PC-9 (cell line): ENCODE measurements around the gene VIPR1. TPM values are rescaled to one million over a fixed set of nuclear protein-coding genes. Genes with fewer than 3 reads are reported as not detected.

Source experiments
- BruUV-seq: library from RNA; stranded (reverse); fragments of 400-500 nt; replicated peaks from 2 replicates; lab custom pipeline; 2021; lab: Mats Ljungman, UMichigan
- CTCF ChIA-PET: fragments of 300-600 bp; sonication (Branson Sonifier 250); formaldehyde crosslinking; loops from one replicate; lab custom pipeline; 2022; ENCODE audit warnings: antibody characterized with exemption; lab: Charles Lee
- POLR2A ChIA-PET: fragments of 300-600 bp; sonication (Branson Sonifier 250); formaldehyde crosslinking; loops from one replicate; lab custom pipeline; 2022; ENCODE audit warnings: antibody characterized with exemption; ENCODE audit not compliant: unreplicated experiment; lab: Charles Lee
- DNase-seq, 2 experiments: peaks; one replicate each; pipeline versions ENCODE4 v3.0.0 to v3.0.0-alpha.2; 2015 to 2022; ENCODE audit warnings: mixed read lengths in 1 of 2
- H2AFZ ChIP-seq: fragments of 200-600 bp; sonication (generic); 2 replicates; pipeline ENCODE4 v1.8.1; 2017; ENCODE audit warnings: antibody characterized with exemption
- H3F3A ChIP-seq: fragments of 200-600 bp; sonication (generic); 2 replicates; pipeline ENCODE4 v1.8.1; 2017; ENCODE audit warnings: antibody characterized with exemption, mild to moderate bottlenecking, low read depth; ENCODE audit not compliant: insufficient read depth
- H3K27ac ChIP-seq: fragments of 200-600 bp; sonication (generic); 2 replicates; pipeline ENCODE4 v1.6.1; 2016; ENCODE audit warnings: mixed run types
- H3K27me3 ChIP-seq: fragments of 200-600 bp; sonication (generic); 2 replicates; pipeline ENCODE4 v1.6.1; 2016; ENCODE audit warnings: low read depth, mixed run types; ENCODE audit not compliant: insufficient read depth
- H3K36me3 ChIP-seq: fragments of 200-600 bp; sonication (generic); 2 replicates; pipeline ENCODE4 v1.6.1; 2016; ENCODE audit warnings: low read depth, mixed run types
- H3K4me1 ChIP-seq: fragments of 200-600 bp; sonication (generic); replicated peaks from 2 replicates; pipeline ENCODE4 v1.6.1; 2016; ENCODE audit warnings: mixed run types; ENCODE audit not compliant: insufficient read depth
- H3K4me2 ChIP-seq: fragments of 200-600 bp; sonication (generic); 2 replicates; pipeline ENCODE4 v1.6.1; 2017; ENCODE audit warnings: mixed run types
- H3K4me3 ChIP-seq: fragments of 200-600 bp; sonication (generic); 2 replicates; pipeline ENCODE4 v1.6.1; 2016; ENCODE audit warnings: mixed run types
- H3K79me2 ChIP-seq: fragments of 200-600 bp; sonication (generic); 2 replicates; pipeline ENCODE4 v1.6.1; 2017; ENCODE audit warnings: low read depth, mixed run types
- H3K9me2 ChIP-seq: fragments of 200-600 bp; sonication (generic); 2 replicates; pipeline ENCODE4 v1.8.1; 2017; ENCODE audit warnings: mild to moderate bottlenecking; ENCODE audit not compliant: insufficient read depth
- H3K9me3 ChIP-seq: fragments of 200-600 bp; sonication (generic); 2 replicates; pipeline ENCODE4 v1.8.1; 2016; ENCODE audit warnings: low read depth; ENCODE audit not compliant: insufficient read depth
- H4K20me1 ChIP-seq: fragments of 200-600 bp; sonication (generic); 2 replicates; pipeline ENCODE4 v1.8.1; 2017; ENCODE audit not compliant: insufficient read depth
- CTCF ChIP-seq: fragments of 200-600 bp; sonication (generic); conservative IDR thresholded peaks from 2 replicates; pipeline ENCODE4 v1.6.1; 2017; ENCODE audit warnings: mixed run types, antibody characterized with exemption, mild to moderate bottlenecking, moderate library complexity
- EZH2 ChIP-seq: fragments of 200-600 bp; sonication (generic); IDR thresholded peaks from 2 replicates; pipeline ENCODE4 v1.8.0; 2017; ENCODE audit warnings: antibody characterized with exemption, low read depth
- intact Hi-C: fragments of 100-400 bp; cut with micrococcal nuclease; formaldehyde crosslinking; loops from one replicate; pipeline ENCODE4 v1.10.0; 2022; ENCODE audit not compliant: unreplicated experiment
- total RNA-seq: library from RNA; stranded (reverse); gene quantifications from 2 replicates; pipeline ENCODE4 v1.2.3, GENCODE V29; 2021

Gene VIPR1
- total RNA-seq, 1 experiment from 2014 or later: 23.9 TPM

DNA sequence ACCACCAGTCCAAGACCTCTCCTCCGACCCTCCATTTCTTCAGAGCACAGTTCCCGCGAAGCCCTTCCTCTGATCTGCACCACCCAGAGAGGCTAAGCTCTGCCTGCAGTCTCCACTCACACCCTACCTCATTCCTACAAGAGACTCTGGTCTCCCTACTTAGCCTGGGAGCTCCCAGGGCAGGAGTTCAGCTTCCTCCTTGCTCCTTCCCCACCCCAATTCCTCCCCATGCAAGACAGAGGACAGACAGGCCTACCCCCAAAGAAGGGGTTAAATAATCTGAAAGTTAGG is 12.6 kb upstream of the VIPR1 start:
- H2AFZ ChIP-seq: no peak overlapping the region
- H3K9me2 ChIP-seq: no peaks in the 10 kb centered on the region
- no peak for DNase-seq
- CTCF ChIA-PET: interaction anchor here (0.6 to 1.3 kb wide), 5 partner anchors 13 to 136 kb away, joined by 3 to 10 read pairs (median 4); partner anchors contain the start of gene VIPR1
- no peaks in the 10 kb centered on the region for H4K20me1 ChIP-seq
- POLR2A ChIA-PET: interaction anchor here (0.5 to 1.1 kb wide), 4 partner anchors 13 to 300 kb away, joined by 3 to 11 read pairs (median 4); no protein-coding TSS in a partner anchor
- peaks cover 15% of the 10 kb centered on the region; the same call in 1 of the 2 replicates for H3F3A ChIP-seq
- H3K36me3 ChIP-seq: no peaks in the 10 kb centered on the region
- no peak for TF ChIP-seq CTCF
- TF ChIP-seq EZH2: no peak
- intact Hi-C loops: loop anchor here (1.0 kb wide), 4 partner anchors 12 to 17 kb away; partner anchors contain the start of gene VIPR1
- no peaks in the 10 kb centered on the region; the same call in 1 of the 2 replicates for H3K9me3 ChIP-seq
- BruUV-seq: no TSS peak
- peak overlapping the region; percentile 70 for H3K4me2 ChIP-seq
- no peaks in the 10 kb centered on the region for H3K79me2 ChIP-seq
- peak overlapping the region; percentile 89 for H3K27ac ChIP-seq
- peaks cover 49% of the 10 kb centered on the region for H3K4me1 ChIP-seq
- no peaks in the 10 kb centered on the region for H3K27me3 ChIP-seq
- no peak overlapping the region for H3K4me3 ChIP-seq

GRCh38 chr3:42490243-42490642 is 12.2 kb upstream of the VIPR1 start:
- Histone ChIP-seq H2AFZ (no peak overlapping the region), H3K27ac (peak overlapping the region; percentile 89), H3K4me3 (no peak overlapping the region), H3K4me2 (peak overlapping the region; percentile 70), H4K20me1 (no peaks in the 10 kb centered on the region), H3K36me3 (no peaks in the 10 kb centered on the region), H3K9me3 (no peaks in the 10 kb centered on the region; the same call in 1 of the 2 replicates), H3K79me2 (no peaks in the 10 kb centered on the region), H3K4me1 (peaks cover 49% of the 10 kb centered on the region), H3K9me2 (no peaks in the 10 kb centered on the region), H3K27me3 (no peaks in the 10 kb centered on the region), H3F3A (peaks cover 15% of the 10 kb centered on the region; the same call in 1 of the 2 replicates)
- DNase-seq: peak; percentile 90 to 97
- POLR2A ChIA-PET: interaction anchor here (0.5 to 1.1 kb wide), 4 partner anchors 14 to 301 kb away, joined by 3 to 11 read pairs (median 4); no protein-coding TSS in a partner anchor
- TF ChIP-seq CTCF: no peak
- no peak for TF ChIP-seq EZH2
- CTCF ChIA-PET: interaction anchor here (0.6 to 1.3 kb wide), 4 partner anchors 12 to 47 kb away, joined by 3 to 6 read pairs (median 4); partner anchors contain the start of gene VIPR1
- intact Hi-C loops: loop anchor here (1.0 kb wide), 4 partner anchors 12 to 17 kb away; partner anchors contain the start of gene VIPR1
- no TSS peak for BruUV-seq

DNA sequence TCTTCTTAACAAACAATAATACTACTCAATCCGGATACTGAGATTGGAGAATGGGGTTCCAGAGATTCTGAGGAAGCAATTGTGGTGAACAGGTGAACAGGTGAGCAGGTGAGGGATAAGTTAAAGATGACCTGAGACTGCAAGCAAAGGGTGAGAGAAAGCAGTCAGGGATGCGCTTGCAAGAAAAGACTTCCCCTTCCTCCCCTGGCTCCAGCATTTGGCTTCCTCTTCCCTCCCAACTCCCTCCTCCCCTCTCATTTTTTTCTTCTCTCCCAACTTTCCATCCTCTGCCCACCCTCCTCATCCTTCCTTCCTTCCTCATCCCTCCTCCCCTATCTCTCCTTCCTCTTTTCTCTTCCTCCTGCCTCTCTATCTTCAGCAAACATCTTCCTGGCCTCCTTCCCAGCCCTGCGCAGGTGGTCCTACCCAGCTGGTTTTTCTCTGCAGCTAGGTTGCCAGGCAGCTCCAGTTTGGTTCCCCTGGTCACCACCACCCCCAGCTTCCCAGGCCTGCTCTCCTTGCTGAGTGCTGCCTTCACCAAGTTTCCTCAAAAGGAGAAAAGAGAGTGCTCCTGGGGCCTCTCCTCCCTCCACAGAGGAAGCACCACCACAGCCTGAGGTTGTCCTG is 10.4 kb upstream of the VIPR1 start:
- H3F3A ChIP-seq: peaks cover 22% of the 10 kb centered on the region; the same call in 1 of the 2 replicates
- ChIA-PET POLR2A (no interaction called here), CTCF (no interaction called here)
- no peak for DNase-seq
- H3K27ac ChIP-seq: no peak overlapping the region
- H3K9me3 ChIP-seq: no peaks in the 10 kb centered on the region
- no peaks in the 10 kb centered on the region for H3K9me2 ChIP-seq
- no peaks in the 10 kb centered on the region for H4K20me1 ChIP-seq
- H3K36me3 ChIP-seq: no peaks in the 10 kb centered on the region
- TF ChIP-seq EZH2 (no peak), CTCF (no peak)
- H2AFZ ChIP-seq: no peak overlapping the region
- H3K79me2 ChIP-seq: no peaks in the 10 kb centered on the region
- H3K4me3 ChIP-seq: no peak overlapping the region
- no peaks in the 10 kb centered on the region for H3K27me3 ChIP-seq
- H3K4me2 ChIP-seq: no peak overlapping the region; the same call in 1 of the 2 replicates
- H3K4me1 ChIP-seq: peaks cover 63% of the 10 kb centered on the region
- no TSS peak for BruUV-seq
- intact Hi-C loops: no loop called here
